ENCODE results near the gene FBN3.
"Not testable (repeated sequence)": the region's sequence is repeated elsewhere in the genome, so short reads cannot be mapped to it uniquely, and the experiment has no call there.

The FBN3 gene

DNA sequence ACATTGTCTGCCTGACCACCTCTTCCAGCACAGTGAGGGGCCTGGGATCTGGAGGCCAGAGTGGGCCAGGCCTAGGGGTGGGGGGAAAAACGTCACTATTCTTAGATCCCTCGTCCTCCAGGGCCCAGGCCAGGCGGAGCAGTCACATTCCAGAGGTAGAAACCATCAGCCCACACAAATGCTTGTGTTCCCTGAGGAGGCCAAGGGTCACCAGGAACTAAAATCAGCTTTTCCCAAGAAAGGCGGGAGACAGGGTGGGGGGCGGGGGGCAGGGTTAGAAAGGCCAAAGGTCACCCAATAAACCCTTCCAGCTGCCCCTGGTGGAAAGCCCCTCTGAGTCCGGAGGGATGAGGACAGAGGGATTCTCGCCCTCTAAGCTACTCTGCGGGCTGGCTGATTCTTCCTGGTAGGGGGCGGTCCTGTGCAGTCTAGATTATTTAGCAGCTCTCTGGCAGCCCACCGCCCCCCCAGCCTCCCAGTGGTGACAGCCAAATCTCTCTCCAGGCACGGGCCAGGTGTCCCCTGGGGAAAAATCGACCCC lies 120.4 kb downstream of the FBN3 start:
- H2AFZ ChIP-seq (ENCODE audit: low read length), result peak overlapping the region; percentile 80
- no peak overlapping the region for H2BK15ac ChIP-seq (ENCODE audit: low read length)
- H3K18ac ChIP-seq (ENCODE audit: low read length), result peak overlapping the region; percentile 100
- H3K9ac ChIP-seq (ENCODE audit: low read depth, low read length, poor library complexity), result peak overlapping the region; percentile 74
- peak; percentile 97 for DNase-seq (ENCODE audit: low spot score)
- H3K4me1 ChIP-seq (ENCODE audit: control insufficient read depth in 2 of 2, insufficient read depth in 1 of 2, low read depth in 1 of 2, low read length in 2 of 2), result peaks cover 18 to 20% of the 10 kb centered on the region in 2 donors
- H2BK5ac ChIP-seq (ENCODE audit: low read length), result peak overlapping the region; percentile 97
- no peaks in the 10 kb centered on the region for H3K36me3 ChIP-seq (replicated peaks in 1 of 2; ENCODE audit: control insufficient read depth in 2 of 2, insufficient read depth in 2 of 2, low read length in 2 of 2)
- no peak overlapping the region for H3K23ac ChIP-seq (ENCODE audit: low read depth, low read length, poor library complexity)
- no peak overlapping the region for H3K4ac ChIP-seq (ENCODE audit: low read length)
- no peak overlapping the region for H4K91ac ChIP-seq (ENCODE audit: low read depth, low read length, poor library complexity)
- no peak overlapping the region for H4K8ac ChIP-seq (ENCODE audit: low read depth, low read length)
- no peaks in the 10 kb centered on the region for H3K79me1 ChIP-seq (ENCODE audit: low read depth, low read length)
- no peaks in the 10 kb centered on the region for H3K27me3 ChIP-seq (ENCODE audit: control insufficient read depth in 3 of 3, insufficient read depth in 3 of 3, low read depth in 1 of 3, low read length in 3 of 3)
- H3K4me2 ChIP-seq (ENCODE audit: insufficient read depth, low read length, poor library complexity, severe bottlenecking), result peak overlapping the region; percentile 41
- peak overlapping the region; percentile 60 for H2AK5ac ChIP-seq (ENCODE audit: low read depth, low read length)
- H2BK12ac ChIP-seq (ENCODE audit: low read length), result no peak overlapping the region
- WGBS, 2 donors (ENCODE audit: extremely low coverage in 2 of 2, insufficient read length in 2 of 2, insufficient replicate concordance in 1 of 2), result no CpG with 5 or more reads among the region's 12 CpGs
- no peaks in the 10 kb centered on the region for H3K9me3 ChIP-seq (replicated peaks in 1 of 2; ENCODE audit: control insufficient read depth in 2 of 2, insufficient read depth in 1 of 2, low read depth in 1 of 2, low read length in 2 of 2)
- no peak overlapping the region for H3K4me3 ChIP-seq (ENCODE audit: low read length in 2 of 2)
- peak overlapping the region; percentile 70 for H2BK120ac ChIP-seq (ENCODE audit: low read depth, low read length)
- H3K14ac ChIP-seq (ENCODE audit: low read length), result no peak overlapping the region
- peak overlapping the region; percentile 98 for H3K27ac ChIP-seq (replicated peaks; ENCODE audit: low read length)

- peaks cover 13 to 15% of the 10 kb centered on the region in 2 donors for H3K4me1 ChIP-seq (ENCODE audit: control insufficient read depth in 2 of 2, insufficient read depth in 1 of 2, low read depth in 1 of 2, low read length in 2 of 2)
- no peak overlapping the region for H2AK5ac ChIP-seq (ENCODE audit: low read depth, low read length)
- H3K4me3 ChIP-seq (ENCODE audit: low read length in 2 of 2), result no peak overlapping the region
- H3K27ac ChIP-seq (replicated peaks; ENCODE audit: low read length), result no peak overlapping the region
- no peak overlapping the region for H3K4me2 ChIP-seq (ENCODE audit: insufficient read depth, low read length, poor library complexity, severe bottlenecking)
- H3K18ac ChIP-seq (ENCODE audit: low read length), result no peak overlapping the region
- H3K23ac ChIP-seq (ENCODE audit: low read depth, low read length, poor library complexity), result no peak overlapping the region
- no peak overlapping the region for H2AFZ ChIP-seq (ENCODE audit: low read length)
- H3K14ac ChIP-seq (ENCODE audit: low read length), result no peak overlapping the region
- H3K4ac ChIP-seq (ENCODE audit: low read length), result no peak overlapping the region
- H4K8ac ChIP-seq (ENCODE audit: low read depth, low read length), result no peak overlapping the region
- no peak for DNase-seq (ENCODE audit: low spot score)
- H2BK5ac ChIP-seq (ENCODE audit: low read length), result no peak overlapping the region
- no peak overlapping the region for H3K9ac ChIP-seq (ENCODE audit: low read depth, low read length, poor library complexity)
- no CpG with 5 or more reads among the region's 5 CpGs for WGBS, 2 donors (ENCODE audit: extremely low coverage in 2 of 2, insufficient read length in 2 of 2, insufficient replicate concordance in 1 of 2)
- no peak overlapping the region for H2BK15ac ChIP-seq (ENCODE audit: low read length)
- no peaks in the 10 kb centered on the region for H3K79me1 ChIP-seq (ENCODE audit: low read depth, low read length)
- no peak overlapping the region for H4K91ac ChIP-seq (ENCODE audit: low read depth, low read length, poor library complexity)
- H3K36me3 ChIP-seq (replicated peaks in 1 of 2; ENCODE audit: control insufficient read depth in 2 of 2, insufficient read depth in 2 of 2, low read length in 2 of 2), result no peaks in the 10 kb centered on the region
- no peak overlapping the region for H2BK12ac ChIP-seq (ENCODE audit: low read length)
- H3K9me3 ChIP-seq (replicated peaks in 1 of 2; ENCODE audit: control insufficient read depth in 2 of 2, insufficient read depth in 1 of 2, low read depth in 1 of 2, low read length in 2 of 2), result no peaks in the 10 kb centered on the region
- no peak overlapping the region for H2BK120ac ChIP-seq (ENCODE audit: low read depth, low read length)
- H3K27me3 ChIP-seq (ENCODE audit: control insufficient read depth in 3 of 3, insufficient read depth in 3 of 3, low read depth in 1 of 3, low read length in 3 of 3), result no peaks in the 10 kb centered on the region
These were observed 124.1 kb downstream of the FBN3 start for GRCh38 chr19:8025316-8025715.

DNA sequence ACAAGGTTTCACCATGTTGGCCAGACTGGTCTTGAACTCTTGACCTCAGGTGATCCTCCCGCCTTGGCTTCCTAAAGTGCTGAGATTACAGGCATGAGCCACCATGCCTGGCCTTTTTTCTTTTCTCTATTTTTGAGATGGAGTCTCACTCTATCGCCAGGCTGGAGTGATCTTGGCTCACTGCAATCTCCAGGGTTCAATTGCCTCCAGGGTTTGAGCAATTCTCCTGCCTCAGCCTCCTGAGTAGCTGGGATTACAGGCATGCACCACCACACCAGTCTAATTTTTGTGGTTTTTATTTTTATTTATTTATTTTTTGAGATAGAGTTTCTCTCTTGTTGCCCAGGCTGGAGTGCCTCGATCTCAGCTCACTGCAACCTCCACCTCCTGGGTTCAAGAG lies 125.1 kb downstream of the FBN3 start:
- H3K9me3 ChIP-seq (replicated peaks in 1 of 2; ENCODE audit: control insufficient read depth in 2 of 2, insufficient read depth in 1 of 2, low read depth in 1 of 2, low read length in 2 of 2); H2AK5ac ChIP-seq (ENCODE audit: low read depth, low read length); H4K91ac ChIP-seq (ENCODE audit: low read depth, low read length, poor library complexity); H3K23ac ChIP-seq (ENCODE audit: low read depth, low read length, poor library complexity); DNase-seq (ENCODE audit: low spot score); H3K9ac ChIP-seq (ENCODE audit: low read depth, low read length, poor library complexity); H3K14ac ChIP-seq (ENCODE audit: low read length); H3K27ac ChIP-seq (replicated peaks; ENCODE audit: low read length); H3K18ac ChIP-seq (ENCODE audit: low read length); H3K36me3 ChIP-seq (replicated peaks in 1 of 2; ENCODE audit: control insufficient read depth in 2 of 2, insufficient read depth in 2 of 2, low read length in 2 of 2); H3K79me1 ChIP-seq (ENCODE audit: low read depth, low read length); H2BK12ac ChIP-seq (ENCODE audit: low read length); H2AFZ ChIP-seq (ENCODE audit: low read length); H3K4me2 ChIP-seq (ENCODE audit: insufficient read depth, low read length, poor library complexity, severe bottlenecking); H2BK120ac ChIP-seq (ENCODE audit: low read depth, low read length); H2BK5ac ChIP-seq (ENCODE audit: low read length); H2BK15ac ChIP-seq (ENCODE audit: low read length); H3K4me3 ChIP-seq (ENCODE audit: low read length in 2 of 2); H4K8ac ChIP-seq (ENCODE audit: low read depth, low read length); H3K4ac ChIP-seq (ENCODE audit: low read length); H3K27me3 ChIP-seq (ENCODE audit: control insufficient read depth in 3 of 3, insufficient read depth in 3 of 3, low read depth in 1 of 3, low read length in 3 of 3): not testable (repeated sequence)
- no CpG with 5 or more reads among the region's 3 CpGs for WGBS, 2 donors (ENCODE audit: extremely low coverage in 2 of 2, insufficient read length in 2 of 2, insufficient replicate concordance in 1 of 2)
- H3K4me1 ChIP-seq (ENCODE audit: control insufficient read depth in 2 of 2, insufficient read depth in 1 of 2, low read depth in 1 of 2, low read length in 2 of 2), result peaks cover 10 to 12% of the 10 kb centered on the region in 2 donors

DNA sequence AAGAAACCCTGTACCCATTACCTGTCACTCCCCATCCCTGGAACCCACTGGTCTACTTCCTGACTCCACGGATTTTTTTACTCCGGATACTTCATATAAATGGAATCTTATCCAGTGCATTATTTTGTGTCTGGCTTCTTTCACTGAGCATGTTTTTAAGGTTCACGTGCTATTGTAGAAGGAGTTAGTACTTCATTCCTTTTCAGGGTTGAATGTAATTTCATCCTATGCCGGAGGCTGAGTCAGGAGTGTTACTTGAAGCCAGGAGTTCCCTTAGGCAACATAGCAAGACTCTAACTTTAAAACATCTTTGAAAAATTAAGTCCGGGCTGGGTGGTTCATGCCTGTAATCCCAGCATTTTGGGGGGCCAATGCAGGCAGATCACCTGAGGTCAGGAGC lies 126.0 kb downstream of the FBN3 start:
- Histone ChIP-seq H4K91ac (ENCODE audit: low read depth, low read length, poor library complexity) (no peak overlapping the region), H2BK12ac (ENCODE audit: low read length) (no peak overlapping the region), H3K9me3 (replicated peaks in 1 of 2; ENCODE audit: control insufficient read depth in 2 of 2, insufficient read depth in 1 of 2, low read depth in 1 of 2, low read length in 2 of 2) (no peaks in the 10 kb centered on the region), H3K23ac (ENCODE audit: low read depth, low read length, poor library complexity) (no peak overlapping the region), H2AK5ac (ENCODE audit: low read depth, low read length) (no peak overlapping the region), H3K4me1 (ENCODE audit: control insufficient read depth in 2 of 2, insufficient read depth in 1 of 2, low read depth in 1 of 2, low read length in 2 of 2) (peaks cover 3 to 9% of the 10 kb centered on the region in 2 donors), H2BK15ac (ENCODE audit: low read length) (no peak overlapping the region), H3K36me3 (replicated peaks in 1 of 2; ENCODE audit: control insufficient read depth in 2 of 2, insufficient read depth in 2 of 2, low read length in 2 of 2) (no peaks in the 10 kb centered on the region), H3K4ac (ENCODE audit: low read length) (no peak overlapping the region), H3K9ac (ENCODE audit: low read depth, low read length, poor library complexity) (no peak overlapping the region), H3K27me3 (ENCODE audit: control insufficient read depth in 3 of 3, insufficient read depth in 3 of 3, low read depth in 1 of 3, low read length in 3 of 3) (no peaks in the 10 kb centered on the region), H3K14ac (ENCODE audit: low read length) (no peak overlapping the region), H3K18ac (ENCODE audit: low read length) (no peak overlapping the region), H2AFZ (ENCODE audit: low read length) (no peak overlapping the region), H2BK120ac (ENCODE audit: low read depth, low read length) (no peak overlapping the region), H4K8ac (ENCODE audit: low read depth, low read length) (no peak overlapping the region), H3K4me3 (ENCODE audit: low read length in 2 of 2) (no peak overlapping the region), H3K4me2 (ENCODE audit: insufficient read depth, low read length, poor library complexity, severe bottlenecking) (peak overlapping the region; percentile 2), H3K27ac (replicated peaks; ENCODE audit: low read length) (peak overlapping the region; percentile 14), H2BK5ac (ENCODE audit: low read length) (no peak overlapping the region), H3K79me1 (ENCODE audit: low read depth, low read length) (no peaks in the 10 kb centered on the region)
- no CpG with 5 or more reads among the region's 5 CpGs for WGBS, 2 donors (ENCODE audit: extremely low coverage in 2 of 2, insufficient read length in 2 of 2, insufficient replicate concordance in 1 of 2)
- DNase-seq (ENCODE audit: low spot score), result no peak

Data from neuronal stem cell (in vitro differentiated cells).